GM18526 (cell line): ENCODE measurements around the gene RHEB.

Source experiments
- POLR2A ChIP-seq: IDR thresholded peaks from 3 replicates; pipeline ENCODE4 v1.6.1; 2011; ENCODE audit not compliant: insufficient read length; ENCODE audit errors: extremely low read depth

Gene RHEB

GRCh38 chr7:151512353-151512752 lies 7.3 kb downstream of the RHEB start:
- no peak for TF ChIP-seq POLR2A

GRCh38 chr7:151511946-151512345 lies 7.7 kb downstream of the RHEB start:
- no peak for TF ChIP-seq POLR2A

- no peak for TF ChIP-seq POLR2A
Observed at GRCh38 chr7:151511270-151511669, 8.4 kb downstream of the RHEB start.

- no peak for TF ChIP-seq POLR2A
Observed at GRCh38 chr7:151509670-151510333, 9.9 kb downstream of the RHEB start.

GRCh38 chr7:151508991-151509390 lies 10.7 kb downstream of the RHEB start:
- no peak for TF ChIP-seq POLR2A

GRCh38 chr7:151507806-151508205 lies 11.9 kb downstream of the RHEB start:
- no peak for TF ChIP-seq POLR2A

- no peak for TF ChIP-seq POLR2A
Observed at GRCh38 chr7:151506901-151507382, 12.8 kb downstream of the RHEB start.

GRCh38 chr7:151505836-151506468 lies 13.7 kb downstream of the RHEB start:
- TF ChIP-seq POLR2A: no peak

GRCh38 chr7:151505433-151505832 lies 14.3 kb downstream of the RHEB start:
- TF ChIP-seq POLR2A: no peak

GRCh38 chr7:151504715-151505326 lies 14.9 kb downstream of the RHEB start:
- no peak for TF ChIP-seq POLR2A

- no peak for TF ChIP-seq POLR2A
Observed at GRCh38 chr7:151503902-151504714, 15.6 kb downstream of the RHEB start.

- TF ChIP-seq POLR2A: no peak
Observed at GRCh38 chr7:151501676-151502075, 18.0 kb downstream of the RHEB start.

- no peak for TF ChIP-seq POLR2A
Observed at GRCh38 chr7:151498495-151498894, 21.2 kb downstream of the RHEB start.

GRCh38 chr7:151497306-151497871 lies 22.3 kb downstream of the RHEB start:
- no peak for TF ChIP-seq POLR2A

- no peak for TF ChIP-seq POLR2A
Observed at GRCh38 chr7:151495360-151495759, 24.3 kb downstream of the RHEB start.
